HCT116 (cell line): Measurements from ENCODE around the gene HBE1. TPM values are rescaled to one million over a fixed set of nuclear protein-coding genes. Genes with fewer than 3 reads are reported as not detected.

Experiments
- ATAC-seq: fragments of 200-7000 bp; cut with Tn5 transposase; 2 replicates; pipeline ENCODE4 v1.9.1; 2020; ENCODE audit warnings: mild to moderate bottlenecking, moderate library complexity
- BruUV-seq: library from RNA; stranded (reverse); fragments of 400-500 nt; replicated peaks from 2 replicates; lab custom pipeline; 2021; lab: Mats Ljungman, UMichigan
- CTCF ChIA-PET: fragments of 300-600 bp; sonication (Branson Sonifier 250); formaldehyde crosslinking; loops from one replicate; lab custom pipeline; 2021; ENCODE audit warnings: antibody characterized with exemption; lab: Charles Lee
- POLR2A ChIA-PET: fragments of 300-600, 350-600 bp; sonication (Branson Sonifier 250); formaldehyde crosslinking; loops from one replicate; lab custom pipeline; 2021; ENCODE audit warnings: antibody characterized with exemption; lab: Charles Lee
- RAD21 ChIA-PET, 2 experiments: fragments of 300-600 bp; sonication (Branson Sonifier 250); formaldehyde crosslinking; loops; one replicate each; lab custom pipeline; 2023; ENCODE audit warnings: low total read pairs in 2 of 2; ENCODE audit not compliant: uncharacterized antibody in 2 of 2, unreplicated experiment in 2 of 2, low non-redundant PET in 1 of 2; lab: Charles Lee
- DNase-seq: peaks from one replicate; pipeline ENCODE4 v3.0.0-alpha.2; 2010; ENCODE audit warnings: low read depth, low spot score
- H2AFZ ChIP-seq: fragments of 200-600 bp; shearing (Covaris generic), sonication (generic); 2 replicates; pipeline ENCODE4 v1.6.1; 2017; ENCODE audit warnings: low read depth, mixed run types, mixed read lengths, antibody characterized with exemption, low read length; ENCODE audit not compliant: poor library complexity, severe bottlenecking
- H3K27ac ChIP-seq: 2 replicates; pipeline ENCODE4 v1.5.1; 2012; ENCODE audit warnings: low read depth, low read length
- H3K27me3 ChIP-seq: fragments of 200-600 bp; sonication (generic); 2 replicates; pipeline ENCODE4 v1.6.1; 2016; ENCODE audit warnings: mixed run types, low read length, mixed read lengths; ENCODE audit not compliant: insufficient read depth
- H3K36me3 ChIP-seq, 2 experiments: fragments of 200-500 bp in 1 of 2; fragments of 200-600 bp in 1 of 2; sonication (Bioruptor generic) in 1 of 2; sonication (generic) in 1 of 2; 2 replicates each; pipeline versions ENCODE4 v1.5.1 to v1.6.1; 2014 to 2016; ENCODE audit warnings: low read length in 2 of 2, inconsistent platforms in 1 of 2, mixed read lengths in 1 of 2, mixed run types in 1 of 2; ENCODE audit not compliant: insufficient read depth in 2 of 2, control insufficient read depth in 1 of 2
- H3K4me1 ChIP-seq, 2 experiments: fragments of 200-600 bp in 1 of 2; sonication (generic) in 1 of 2; 2 replicates each; pipeline versions ENCODE4 v1.5.1 to v1.6.1; 2012 to 2017; ENCODE audit warnings: low read length in 2 of 2, inconsistent platforms in 1 of 2, mild to moderate bottlenecking in 1 of 2, mixed read lengths in 1 of 2, mixed run types in 1 of 2, moderate library complexity in 1 of 2; ENCODE audit not compliant: insufficient read depth in 2 of 2, control insufficient read depth in 1 of 2
- H3K4me2 ChIP-seq: fragments of 200-600 bp; sonication (generic); 2 replicates; pipeline ENCODE4 v1.6.1; 2017; ENCODE audit warnings: mixed run types, low read length, mixed read lengths
- H3K4me3 ChIP-seq, 2 experiments: fragments of 200-600 bp in 1 of 2; sonication (generic) in 1 of 2; replicated peaks in 1 of 2; 2 replicates each; pipeline ENCODE4 v1.5.1; 2011 to 2016; ENCODE audit warnings: low read length in 2 of 2, control low read depth in 1 of 2, low read depth in 1 of 2, mild to moderate bottlenecking in 1 of 2, mixed read lengths in 1 of 2, mixed run types in 1 of 2
- H3K79me2 ChIP-seq: fragments of 200-600 bp; sonication (generic); 2 replicates; pipeline ENCODE4 v1.6.1; 2017; ENCODE audit warnings: mild to moderate bottlenecking, mixed run types, low read length, moderate library complexity, mixed read lengths; ENCODE audit not compliant: insufficient read depth
- H3K9ac ChIP-seq: fragments of 200-600 bp; sonication (generic); 2 replicates; pipeline ENCODE4 v1.6.1; 2016; ENCODE audit warnings: low read length, mixed read lengths
- H3K9me2 ChIP-seq: fragments of 200-600 bp; sonication (generic), shearing (Covaris generic); 2 replicates; pipeline ENCODE4 v1.6.1; 2017; ENCODE audit warnings: mixed run types, mild to moderate bottlenecking, moderate library complexity; ENCODE audit not compliant: insufficient read depth
- H3K9me3 ChIP-seq, 2 experiments: fragments of 200-500 bp in 1 of 2; fragments of 200-600 bp in 1 of 2; sonication (Bioruptor generic) in 1 of 2; sonication (generic) in 1 of 2; 2 replicates each; pipeline ENCODE4 v1.6.1; 2014 to 2017; ENCODE audit warnings: low read length in 2 of 2, mixed read lengths in 2 of 2, inconsistent platforms in 1 of 2, low read depth in 1 of 2, mild to moderate bottlenecking in 1 of 2, mixed run types in 1 of 2, moderate library complexity in 1 of 2; ENCODE audit not compliant: control insufficient read depth in 1 of 2, insufficient read depth in 1 of 2
- H4K20me1 ChIP-seq: fragments of 200-600 bp; sonication (generic), shearing (Covaris generic); 2 replicates; pipeline ENCODE4 v1.6.1; 2017; ENCODE audit warnings: mixed run types, mild to moderate bottlenecking, moderate library complexity; ENCODE audit not compliant: insufficient read depth
- CBX3 ChIP-seq: IDR thresholded peaks from 2 replicates; pipeline ENCODE4 v1.6.1; 2012; ENCODE audit warnings: low read depth
- CEBPB ChIP-seq: IDR thresholded peaks from 2 replicates; pipeline ENCODE4 v1.6.1; 2012; ENCODE audit warnings: low read depth
- EGR1 ChIP-seq: IDR thresholded peaks from 2 replicates; pipeline ENCODE4 v1.6.1; 2012; ENCODE audit warnings: low read depth
- ELF1 ChIP-seq: IDR thresholded peaks from 2 replicates; pipeline ENCODE4 v1.6.1; 2012; ENCODE audit warnings: low read depth, borderline replicate concordance
- EZH2 ChIP-seq: fragments of 200-600 bp; sonication (generic); IDR thresholded peaks from 2 replicates; pipeline ENCODE4 v1.6.1; 2017; ENCODE audit warnings: antibody characterized with exemption, mixed run types
- EZH2phosphoT487 ChIP-seq: fragments of 200-600 bp; IDR thresholded peaks from 2 replicates; pipeline ENCODE4 v1.6.1; 2018; ENCODE audit warnings: antibody characterized with exemption, borderline replicate concordance
- FOSL1 ChIP-seq: IDR thresholded peaks from 2 replicates; pipeline ENCODE4 v1.6.1; 2012; ENCODE audit warnings: low read depth
- JUND ChIP-seq: IDR thresholded peaks from 2 replicates; pipeline ENCODE4 v1.6.1; 2012
- POLR2A ChIP-seq: IDR thresholded peaks from 2 replicates; pipeline ENCODE4 v1.7.0; 2011; ENCODE audit warnings: borderline replicate concordance; ENCODE audit not compliant: insufficient read depth, insufficient read length; ENCODE audit errors: extremely low read depth
- POLR2AphosphoS5 ChIP-seq: IDR thresholded peaks from 2 replicates; pipeline ENCODE4 v1.6.1; 2011; ENCODE audit warnings: mild to moderate bottlenecking, low read depth, low read length, moderate library complexity
- RAD21 ChIP-seq: IDR thresholded peaks from 2 replicates; pipeline ENCODE4 v1.6.1; 2012; ENCODE audit warnings: low read depth, mild to moderate bottlenecking
- SIN3A ChIP-seq: IDR thresholded peaks from 2 replicates; pipeline ENCODE4 v1.6.1; 2012; ENCODE audit warnings: low read depth
- SP1 ChIP-seq: IDR thresholded peaks from 2 replicates; pipeline ENCODE4 v1.6.1; 2012; ENCODE audit warnings: low read depth
- TCF7L2 ChIP-seq: IDR thresholded peaks from 2 replicates; pipeline ENCODE4 v1.7.0; 2011; ENCODE audit warnings: borderline replicate concordance, inconsistent platforms; ENCODE audit not compliant: insufficient read depth, insufficient read length; ENCODE audit errors: extremely low read depth
- YY1 ChIP-seq: IDR thresholded peaks from 2 replicates; pipeline ENCODE4 v1.6.1; 2011; ENCODE audit warnings: low read length, low read depth, moderate library complexity, mild to moderate bottlenecking; ENCODE audit not compliant: insufficient replicate concordance; ENCODE audit errors: extremely low read depth
- ZNF274 ChIP-seq: fragments of 200-500 bp; sonication (Bioruptor generic); IDR thresholded peaks from 2 replicates; pipeline ENCODE4 v1.6.1; 2014; ENCODE audit warnings: mild to moderate bottlenecking, low read depth, low read length, inconsistent platforms
- intact Hi-C: fragments of 100-400 bp; cut with micrococcal nuclease; formaldehyde crosslinking; loops from 2 replicates; pipeline ENCODE4 v1.10.0; 2022
- total RNA-seq: library from RNA; stranded (reverse); gene quantifications from one replicate; pipeline ENCODE4 v1.2.1, GENCODE V29; 2021; ENCODE audit not compliant: unreplicated experiment
- TF ChIP-seq, protein P1 (sequence below), 3 experiments: fragments of 200-600 bp in 1 of 3; sonication (generic) in 1 of 3; IDR thresholded peaks in 2 of 3; conservative IDR thresholded peaks in 1 of 3; 2 replicates each; pipeline ENCODE4 v1.5.1; 2012 to 2017; ENCODE audit warnings: low read depth in 2 of 3, low read length in 2 of 3, antibody characterized with exemption in 1 of 3, borderline replicate concordance in 1 of 3, control low read depth in 1 of 3, mild to moderate bottlenecking in 1 of 3, mixed read lengths in 1 of 3, mixed run types in 1 of 3, moderate library complexity in 1 of 3; ENCODE audit not compliant: insufficient read depth in 1 of 3
- TF ChIP-seq, protein P2 (sequence below): IDR thresholded peaks from 2 replicates; pipeline ENCODE4 v1.6.1; 2012
- TF ChIP-seq, protein P3 (sequence below): IDR thresholded peaks from 2 replicates; pipeline ENCODE4 v1.6.1; 2012; ENCODE audit warnings: low read depth
- TF ChIP-seq, protein P4 (sequence below): IDR thresholded peaks from 2 replicates; pipeline ENCODE4 v1.6.1; 2011; ENCODE audit warnings: mild to moderate bottlenecking, low read length, moderate library complexity; ENCODE audit not compliant: insufficient replicate concordance; ENCODE audit errors: extremely low read depth

The HBE1 gene
- total RNA-seq, 1 experiment from 2014 or later: 212 TPM

DNA sequence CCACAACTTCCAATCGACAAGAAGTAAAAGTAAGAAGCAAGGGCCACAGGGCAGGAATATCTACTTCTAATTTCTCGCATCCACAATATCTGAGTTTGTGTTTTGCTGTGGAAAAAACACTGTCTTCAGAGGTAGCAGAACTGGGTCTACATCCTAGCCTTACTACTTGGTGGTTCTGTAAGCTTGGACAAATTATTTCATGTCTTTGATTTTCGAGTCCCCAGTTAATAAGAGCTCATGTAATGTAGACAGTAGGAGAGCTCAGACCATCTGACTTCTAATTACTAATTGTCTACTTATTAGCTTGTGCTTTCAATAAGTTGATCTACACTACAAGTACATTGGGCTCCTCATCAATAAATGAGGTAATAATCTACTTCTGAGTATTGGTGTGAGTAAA, 13.3 kb upstream of the HBE1 start:
- no peak for TF ChIP-seq POLR2A
- no peak for TF ChIP-seq CBX3
- TF ChIP-seq ZNF274: no peak
- no peak for TF ChIP-seq SIN3A
- no peak for TF ChIP-seq SP1
- TF ChIP-seq TCF7L2: no peak
- no peak for TF ChIP-seq YY1
- no peak for TF ChIP-seq EGR1
- TF ChIP-seq RAD21: no peak
- no peak for TF ChIP-seq JUND
- TF ChIP-seq, protein P1, sequence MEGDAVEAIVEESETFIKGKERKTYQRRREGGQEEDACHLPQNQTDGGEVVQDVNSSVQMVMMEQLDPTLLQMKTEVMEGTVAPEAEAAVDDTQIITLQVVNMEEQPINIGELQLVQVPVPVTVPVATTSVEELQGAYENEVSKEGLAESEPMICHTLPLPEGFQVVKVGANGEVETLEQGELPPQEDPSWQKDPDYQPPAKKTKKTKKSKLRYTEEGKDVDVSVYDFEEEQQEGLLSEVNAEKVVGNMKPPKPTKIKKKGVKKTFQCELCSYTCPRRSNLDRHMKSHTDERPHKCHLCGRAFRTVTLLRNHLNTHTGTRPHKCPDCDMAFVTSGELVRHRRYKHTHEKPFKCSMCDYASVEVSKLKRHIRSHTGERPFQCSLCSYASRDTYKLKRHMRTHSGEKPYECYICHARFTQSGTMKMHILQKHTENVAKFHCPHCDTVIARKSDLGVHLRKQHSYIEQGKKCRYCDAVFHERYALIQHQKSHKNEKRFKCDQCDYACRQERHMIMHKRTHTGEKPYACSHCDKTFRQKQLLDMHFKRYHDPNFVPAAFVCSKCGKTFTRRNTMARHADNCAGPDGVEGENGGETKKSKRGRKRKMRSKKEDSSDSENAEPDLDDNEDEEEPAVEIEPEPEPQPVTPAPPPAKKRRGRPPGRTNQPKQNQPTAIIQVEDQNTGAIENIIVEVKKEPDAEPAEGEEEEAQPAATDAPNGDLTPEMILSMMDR (IDR thresholded peaks at IDR 0.05 in 2 of 3, conservative IDR thresholded peaks at IDR 0.05 in 1 of 3; ENCODE audit: borderline replicate concordance in 1 of 3, insufficient read depth in 1 of 3, low read depth in 2 of 3, low read length in 2 of 3): no peak
- TF ChIP-seq FOSL1: no peak
- no peak for TF ChIP-seq EZH2
- TF ChIP-seq EZH2phosphoT487: no peak
- TF ChIP-seq POLR2AphosphoS5: no peak
- TF ChIP-seq, protein P2, sequence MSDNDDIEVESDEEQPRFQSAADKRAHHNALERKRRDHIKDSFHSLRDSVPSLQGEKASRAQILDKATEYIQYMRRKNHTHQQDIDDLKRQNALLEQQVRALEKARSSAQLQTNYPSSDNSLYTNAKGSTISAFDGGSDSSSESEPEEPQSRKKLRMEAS: no peak
- no peak for TF ChIP-seq CEBPB
- TF ChIP-seq, protein P3, sequence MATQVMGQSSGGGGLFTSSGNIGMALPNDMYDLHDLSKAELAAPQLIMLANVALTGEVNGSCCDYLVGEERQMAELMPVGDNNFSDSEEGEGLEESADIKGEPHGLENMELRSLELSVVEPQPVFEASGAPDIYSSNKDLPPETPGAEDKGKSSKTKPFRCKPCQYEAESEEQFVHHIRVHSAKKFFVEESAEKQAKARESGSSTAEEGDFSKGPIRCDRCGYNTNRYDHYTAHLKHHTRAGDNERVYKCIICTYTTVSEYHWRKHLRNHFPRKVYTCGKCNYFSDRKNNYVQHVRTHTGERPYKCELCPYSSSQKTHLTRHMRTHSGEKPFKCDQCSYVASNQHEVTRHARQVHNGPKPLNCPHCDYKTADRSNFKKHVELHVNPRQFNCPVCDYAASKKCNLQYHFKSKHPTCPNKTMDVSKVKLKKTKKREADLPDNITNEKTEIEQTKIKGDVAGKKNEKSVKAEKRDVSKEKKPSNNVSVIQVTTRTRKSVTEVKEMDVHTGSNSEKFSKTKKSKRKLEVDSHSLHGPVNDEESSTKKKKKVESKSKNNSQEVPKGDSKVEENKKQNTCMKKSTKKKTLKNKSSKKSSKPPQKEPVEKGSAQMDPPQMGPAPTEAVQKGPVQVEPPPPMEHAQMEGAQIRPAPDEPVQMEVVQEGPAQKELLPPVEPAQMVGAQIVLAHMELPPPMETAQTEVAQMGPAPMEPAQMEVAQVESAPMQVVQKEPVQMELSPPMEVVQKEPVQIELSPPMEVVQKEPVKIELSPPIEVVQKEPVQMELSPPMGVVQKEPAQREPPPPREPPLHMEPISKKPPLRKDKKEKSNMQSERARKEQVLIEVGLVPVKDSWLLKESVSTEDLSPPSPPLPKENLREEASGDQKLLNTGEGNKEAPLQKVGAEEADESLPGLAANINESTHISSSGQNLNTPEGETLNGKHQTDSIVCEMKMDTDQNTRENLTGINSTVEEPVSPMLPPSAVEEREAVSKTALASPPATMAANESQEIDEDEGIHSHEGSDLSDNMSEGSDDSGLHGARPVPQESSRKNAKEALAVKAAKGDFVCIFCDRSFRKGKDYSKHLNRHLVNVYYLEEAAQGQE: no peak
- TF ChIP-seq, protein P4, sequence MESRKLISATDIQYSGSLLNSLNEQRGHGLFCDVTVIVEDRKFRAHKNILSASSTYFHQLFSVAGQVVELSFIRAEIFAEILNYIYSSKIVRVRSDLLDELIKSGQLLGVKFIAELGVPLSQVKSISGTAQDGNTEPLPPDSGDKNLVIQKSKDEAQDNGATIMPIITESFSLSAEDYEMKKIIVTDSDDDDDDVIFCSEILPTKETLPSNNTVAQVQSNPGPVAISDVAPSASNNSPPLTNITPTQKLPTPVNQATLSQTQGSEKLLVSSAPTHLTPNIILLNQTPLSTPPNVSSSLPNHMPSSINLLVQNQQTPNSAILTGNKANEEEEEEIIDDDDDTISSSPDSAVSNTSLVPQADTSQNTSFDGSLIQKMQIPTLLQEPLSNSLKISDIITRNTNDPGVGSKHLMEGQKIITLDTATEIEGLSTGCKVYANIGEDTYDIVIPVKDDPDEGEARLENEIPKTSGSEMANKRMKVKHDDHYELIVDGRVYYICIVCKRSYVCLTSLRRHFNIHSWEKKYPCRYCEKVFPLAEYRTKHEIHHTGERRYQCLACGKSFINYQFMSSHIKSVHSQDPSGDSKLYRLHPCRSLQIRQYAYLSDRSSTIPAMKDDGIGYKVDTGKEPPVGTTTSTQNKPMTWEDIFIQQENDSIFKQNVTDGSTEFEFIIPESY: no peak
- no peak for TF ChIP-seq ELF1
- ATAC-seq (no peak), DNase-seq (no peak)
- H3K27me3 ChIP-seq: no peaks in the 10 kb centered on the region
- no peak overlapping the region for H3K4me2 ChIP-seq
- no peaks in the 10 kb centered on the region; a peak in 1 of 4 replicates for H3K36me3 ChIP-seq
- no TSS peak for BruUV-seq
- POLR2A ChIA-PET: no interaction called here
- no peaks in the 10 kb centered on the region for H3K79me2 ChIP-seq
- H3K9me2 ChIP-seq: no peaks in the 10 kb centered on the region
- no peaks in the 10 kb centered on the region for H3K9me3 ChIP-seq
- RAD21 ChIA-PET: no interaction called here
- H3K4me3 ChIP-seq: no peak overlapping the region
- peaks cover 18 to 39% of the 10 kb centered on the region in 2 experiments for H3K4me1 ChIP-seq
- no peak overlapping the region for H3K9ac ChIP-seq
- intact Hi-C loops: no loop called here
- CTCF ChIA-PET: interaction anchor here (1.0 kb wide), 1 partner anchor 8 kb away, joined by 3 read pairs; no protein-coding TSS in a partner anchor
- no peak overlapping the region for H3K27ac ChIP-seq
- H2AFZ ChIP-seq: no peak overlapping the region
- no peaks in the 10 kb centered on the region for H4K20me1 ChIP-seq
